ENCODE measurements around the gene C5orf22. TPM values are rescaled to one million over a fixed set of nuclear protein-coding genes. Genes with fewer than 3 reads are reported as not detected.
"Not testable (repeated sequence)": the region's sequence is repeated elsewhere in the genome, so short reads cannot be mapped to it uniquely, and the experiment has no call there.

C5orf22 gene
- total RNA-seq (2014; rRNA removed; shearing (Covaris generic)) = 30.6 and 41.4 TPM in 2 replicates

DNA sequence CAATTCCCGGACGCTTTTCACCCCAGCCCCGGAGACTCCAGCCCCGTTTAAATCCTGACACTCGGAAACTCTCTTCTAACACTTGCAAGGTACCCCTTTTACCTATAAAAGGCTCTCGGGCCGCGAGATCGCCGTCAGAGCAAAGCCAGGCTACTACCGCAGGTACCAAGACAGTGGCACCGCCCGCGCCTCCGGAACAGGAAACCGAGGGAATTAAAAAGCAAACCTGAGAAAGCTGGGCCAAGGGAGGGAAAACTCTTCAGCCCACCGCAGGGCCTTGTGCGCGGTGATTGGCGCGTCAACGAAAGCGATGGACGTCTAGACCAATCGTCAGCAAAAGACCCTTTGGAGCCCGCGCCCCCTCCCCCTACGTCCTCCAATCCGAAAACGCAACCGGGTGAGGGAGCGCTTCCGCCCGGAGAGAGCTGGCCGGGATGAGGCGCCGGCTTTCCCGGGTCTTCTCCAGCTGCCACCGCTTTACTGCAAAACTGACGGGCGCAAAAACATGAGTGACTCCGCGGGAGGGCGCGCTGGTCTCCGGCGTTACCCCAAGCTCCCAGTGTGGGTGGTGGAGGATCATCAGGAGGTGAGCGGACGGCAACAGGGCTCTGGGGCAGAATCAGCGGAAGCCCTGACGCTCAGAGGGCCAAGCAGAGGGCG is at the start of gene C5orf22, which contains the start of gene DROSHA:
Gene C5orf22, plus strand, starts transcription at position 414 of the 660 bp plus-strand sequence. Its CDS starts 92 bp downstream, at position 506.
Gene DROSHA, minus strand, starts transcription at position 206 of the 660 bp plus-strand sequence. CDS start 3,034 bp downstream, outside the sequence.
- DNase-seq (ENCODE audit: low spot score) = peak; percentile 96

DNA sequence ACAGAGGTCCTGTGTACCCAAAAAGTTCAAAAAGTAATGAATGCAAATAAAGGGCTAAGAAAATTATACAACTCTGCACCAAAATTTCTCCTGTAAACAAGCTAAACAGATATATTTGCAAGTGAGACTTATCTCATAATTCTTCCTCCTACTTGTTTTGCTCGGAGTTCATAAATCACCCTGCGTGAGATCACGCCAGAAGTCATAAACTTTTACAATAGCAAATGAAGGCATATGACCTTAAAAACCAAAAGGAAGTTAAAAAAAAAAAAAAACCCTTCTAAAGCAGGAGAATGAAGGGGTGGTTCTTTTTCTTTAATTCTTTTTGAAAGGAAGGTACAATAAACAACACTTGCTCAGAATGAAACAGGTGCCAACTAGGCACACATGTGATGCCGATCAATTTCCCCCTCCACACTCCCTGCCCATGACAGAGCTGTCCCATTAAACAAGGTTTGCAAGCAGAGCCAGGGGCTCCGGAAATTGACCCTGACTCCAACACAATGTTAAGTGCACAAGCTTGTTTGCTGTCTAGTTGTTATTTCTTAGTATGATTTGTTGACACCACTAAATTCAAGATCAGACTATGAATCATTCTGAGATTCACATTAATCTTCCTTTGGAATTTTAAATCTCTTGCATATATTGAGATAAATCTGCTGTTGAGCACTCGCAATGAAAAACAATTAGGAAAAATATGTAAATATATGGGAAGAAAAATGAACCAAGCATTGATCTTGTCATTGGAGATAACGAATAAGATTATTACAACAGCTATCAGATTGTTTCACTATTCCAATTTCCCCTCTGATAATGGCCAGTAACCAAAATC is 46.5 kb upstream of the C5orf22 start:
- DNase-seq (ENCODE audit: low spot score) = no peak

DNA sequence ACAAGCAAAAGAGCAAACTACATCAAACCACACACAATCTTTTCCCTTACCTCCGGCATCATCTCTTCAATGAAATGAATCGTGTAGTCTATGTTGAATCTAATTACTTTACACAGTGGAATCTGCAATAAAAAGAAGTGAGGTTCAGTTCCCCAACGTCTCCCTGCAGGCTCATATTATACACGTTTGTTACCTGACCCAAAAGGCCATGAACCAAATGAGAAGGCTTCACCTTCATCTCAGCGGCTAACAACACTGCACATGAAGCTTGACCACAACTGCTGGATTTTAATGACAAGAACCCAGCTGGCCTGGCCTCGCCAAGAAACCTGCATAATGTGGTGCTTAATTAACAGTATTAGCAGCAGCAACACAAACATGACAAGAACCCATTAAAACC is 45.7 kb upstream of the C5orf22 start:
- DNase-seq (ENCODE audit: low spot score) = no peak

DNA sequence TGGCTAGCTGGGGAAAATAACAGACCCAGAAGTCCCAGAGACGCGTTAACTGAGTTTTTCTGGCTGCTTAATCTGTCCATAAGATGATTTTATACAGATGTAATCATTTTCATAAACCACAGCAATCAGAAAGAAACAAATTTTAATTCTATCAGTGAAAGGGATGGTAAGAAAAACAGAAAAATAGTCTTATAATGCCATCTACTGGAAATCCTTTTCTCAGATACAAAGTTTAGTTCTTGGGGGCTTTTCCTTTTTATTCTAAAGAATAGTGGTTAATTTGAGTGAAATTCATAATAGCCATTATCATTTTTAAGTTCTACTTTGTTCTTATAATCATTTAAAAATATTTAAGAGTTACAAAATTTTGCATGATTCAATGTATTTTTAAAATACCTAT is 44.6 kb upstream of the C5orf22 start:
- no peak for DNase-seq (ENCODE audit: low spot score)

DNA sequence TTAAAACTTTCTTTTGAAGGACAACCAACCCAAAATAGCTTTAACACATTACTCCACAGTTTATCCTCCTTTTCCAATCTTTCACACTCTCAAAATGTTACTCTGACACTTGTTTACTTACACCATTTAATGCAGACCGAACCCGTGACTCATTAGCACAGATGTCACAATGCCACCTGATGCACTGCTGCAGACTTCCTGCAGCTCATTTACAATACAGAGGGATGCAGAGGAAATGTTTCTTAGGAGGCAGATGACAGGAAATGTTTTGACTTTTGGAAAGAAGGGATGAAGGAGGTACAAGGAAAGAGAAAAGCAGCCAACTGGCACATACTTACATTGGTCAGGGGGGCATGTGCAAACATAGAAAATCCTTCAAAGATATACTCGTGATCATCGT is 39.2 kb upstream of the C5orf22 start:
- no peak for DNase-seq (ENCODE audit: low spot score)

DNA sequence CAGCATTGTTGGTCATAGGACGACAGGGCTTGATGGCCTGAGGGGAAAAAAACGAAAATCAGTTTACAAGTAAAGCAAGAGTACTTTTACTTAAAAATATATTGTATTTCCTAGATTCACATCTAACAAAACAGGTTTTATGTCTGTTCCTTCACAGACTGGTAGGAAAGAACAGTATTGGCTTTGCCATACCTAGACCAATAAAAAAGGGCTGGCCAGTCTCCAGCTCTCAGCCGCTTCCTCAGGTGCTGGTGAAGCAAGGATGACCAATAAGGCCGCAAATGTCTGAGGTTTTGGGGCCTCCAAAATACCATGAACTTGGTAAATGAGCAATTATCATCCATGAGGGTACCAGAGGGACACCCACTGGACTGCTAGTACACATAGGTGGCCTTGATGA is 36.8 kb upstream of the C5orf22 start:
- no peak for DNase-seq (ENCODE audit: low spot score)

DNA sequence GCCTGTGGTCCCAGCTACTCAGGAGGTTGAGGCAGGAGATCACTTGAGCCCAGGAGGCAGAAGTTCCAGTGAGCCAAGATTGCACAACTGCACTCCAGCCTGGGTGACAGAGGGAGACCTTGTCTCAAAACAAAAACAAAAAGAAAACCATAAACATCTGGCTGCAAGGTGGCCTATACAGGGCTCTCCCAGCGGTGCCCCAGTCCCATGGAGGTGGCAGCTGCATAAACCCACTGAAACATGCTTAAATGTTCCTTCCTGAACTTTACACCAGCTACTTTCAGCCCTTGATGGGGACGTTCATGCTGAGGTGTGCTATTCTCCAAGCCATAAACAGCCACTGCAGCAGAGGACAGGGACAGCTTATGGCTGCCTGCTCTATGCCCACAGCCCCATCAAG is 35.8 kb upstream of the C5orf22 start:
- no peak for DNase-seq (ENCODE audit: low spot score)

DNA sequence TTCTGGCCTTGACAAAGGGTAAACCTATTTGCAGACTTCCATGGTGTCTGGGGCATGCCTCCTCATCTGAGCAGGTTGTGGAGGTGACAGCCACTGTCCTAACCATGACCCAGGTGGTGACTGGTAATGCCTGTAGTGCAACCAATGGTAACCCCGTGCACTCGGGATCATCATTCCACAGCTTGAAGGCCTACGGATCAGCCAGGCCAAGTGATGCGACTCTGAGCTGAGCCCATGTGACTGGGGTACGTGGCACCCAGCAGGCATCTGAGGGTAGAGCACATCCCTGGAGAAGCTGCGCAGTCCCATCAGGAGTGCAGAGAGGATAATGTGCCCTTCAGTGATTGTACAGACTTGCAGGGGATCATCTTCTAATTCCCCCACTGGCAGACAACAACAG is 35.2 kb upstream of the C5orf22 start:
- DNase-seq (ENCODE audit: low spot score) = no peak

DNA sequence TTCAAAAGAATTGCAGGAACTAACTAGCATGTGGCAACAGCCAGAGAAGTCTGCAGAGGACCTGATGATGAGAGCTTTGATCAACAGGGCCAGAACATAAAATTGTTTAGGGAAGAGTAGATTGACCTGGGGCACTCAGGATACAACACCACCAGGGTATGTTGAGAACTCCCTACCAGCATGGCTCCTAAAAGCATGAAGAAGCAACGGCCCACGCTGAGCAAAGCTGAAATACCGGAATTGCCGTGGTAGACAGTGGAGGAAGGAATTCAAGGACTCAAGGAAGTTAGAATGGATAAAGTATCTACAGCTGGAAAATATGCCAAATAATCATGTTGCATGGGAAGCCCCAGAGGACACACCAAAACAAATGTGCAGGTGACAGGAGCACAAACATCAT is 31.8 kb upstream of the C5orf22 start:
- DNase-seq (ENCODE audit: low spot score) = no peak

DNA sequence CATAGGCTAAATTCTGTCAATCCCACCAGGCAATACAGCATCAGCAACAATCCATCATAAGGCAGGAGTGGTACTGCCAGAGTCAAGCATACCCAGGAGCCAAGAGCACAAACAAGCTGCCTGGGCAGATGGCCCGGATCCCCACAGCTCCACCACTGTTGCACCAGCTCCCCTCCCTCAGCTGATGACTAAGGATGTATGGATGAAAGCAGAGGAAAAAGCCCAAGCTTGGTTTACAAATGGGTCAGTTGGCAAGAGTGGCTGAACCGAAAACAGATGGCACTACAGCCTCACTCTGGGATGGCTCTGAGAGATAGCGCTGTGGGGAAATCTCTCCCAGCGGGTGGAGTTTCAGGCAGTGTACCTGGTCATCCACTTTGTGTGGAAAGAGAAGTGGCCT is 29.6 kb upstream of the C5orf22 start:
- DNase-seq (ENCODE audit: low spot score) = no peak

DNA sequence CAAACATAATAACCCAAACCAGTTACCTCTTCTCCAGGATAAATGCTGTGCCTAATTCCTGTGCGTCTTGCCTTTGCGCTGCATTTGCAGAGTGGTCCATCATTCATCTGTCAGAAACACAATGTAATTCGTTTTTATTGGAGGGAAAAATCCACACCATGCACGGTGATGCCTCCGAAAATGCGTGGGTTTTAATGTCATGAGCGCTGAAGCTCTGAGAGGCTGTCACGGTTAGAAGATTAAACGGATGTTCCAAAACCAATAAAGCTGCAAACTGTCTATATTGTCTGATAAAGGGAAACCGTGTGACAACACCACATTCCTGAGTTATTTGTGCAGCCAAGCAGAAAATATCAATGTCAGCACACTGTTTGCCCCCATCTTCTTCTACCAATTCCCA is 27.6 kb upstream of the C5orf22 start:
- no peak for DNase-seq (ENCODE audit: low spot score)

DNA sequence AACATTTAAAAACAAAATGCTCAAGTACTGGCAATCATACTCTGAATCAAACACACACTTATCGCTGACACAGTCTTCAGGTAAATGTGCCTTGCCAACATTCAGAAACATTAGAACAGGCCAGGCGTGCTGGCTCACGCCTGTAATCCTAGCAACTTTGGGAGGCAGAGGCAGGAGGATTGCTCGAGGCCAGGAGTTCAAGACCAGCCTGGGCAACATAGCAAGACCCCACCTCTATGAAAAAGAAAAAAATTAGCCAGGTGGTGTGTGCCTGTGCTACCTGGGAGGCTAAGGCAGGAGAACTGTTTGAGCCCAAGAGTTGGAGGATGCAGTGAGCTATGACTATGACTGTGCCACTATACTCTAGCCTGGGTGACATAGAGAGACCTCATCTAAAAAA is 20.8 kb upstream of the C5orf22 start:
- DNase-seq (ENCODE audit: low spot score) = no peak

DNA sequence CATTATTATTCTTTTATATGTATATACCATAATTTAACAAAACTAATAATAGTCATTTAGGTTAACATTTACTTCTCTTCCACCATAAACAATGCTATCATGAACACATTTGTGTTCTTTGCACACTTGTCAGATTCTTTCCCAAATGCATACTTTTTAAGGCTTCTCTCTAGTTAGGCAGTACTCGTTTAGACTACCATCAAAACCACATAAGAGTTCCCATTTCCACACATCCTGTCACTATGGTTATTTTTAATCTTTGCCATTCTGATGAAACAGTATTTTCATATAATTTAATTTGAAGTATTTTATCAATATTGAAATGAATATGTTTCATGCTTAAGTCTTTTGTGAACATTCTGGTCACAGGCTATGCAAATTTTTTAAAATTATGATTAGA is 15.3 kb upstream of the C5orf22 start:
- no peak for DNase-seq (ENCODE audit: low spot score)

DNA sequence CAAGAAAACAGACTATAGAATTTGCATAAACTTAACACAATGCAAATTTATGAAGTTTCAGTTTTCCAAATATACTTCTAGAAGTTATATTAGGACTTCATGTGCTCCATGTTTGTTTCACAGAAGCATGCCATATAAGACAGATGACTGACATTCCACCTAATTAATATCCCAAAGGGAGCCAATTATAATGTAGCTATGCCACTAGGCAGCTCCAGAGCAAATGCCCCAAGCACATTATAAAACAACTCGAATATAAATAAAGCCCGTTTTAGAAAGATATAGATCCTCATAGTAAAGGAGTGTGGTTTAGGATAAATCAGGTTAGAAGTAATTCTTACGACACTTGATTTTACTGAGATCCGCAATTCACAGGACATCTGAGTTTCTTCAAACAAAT is 9.1 kb upstream of the C5orf22 start:
- no peak for DNase-seq (ENCODE audit: low spot score)

DNA sequence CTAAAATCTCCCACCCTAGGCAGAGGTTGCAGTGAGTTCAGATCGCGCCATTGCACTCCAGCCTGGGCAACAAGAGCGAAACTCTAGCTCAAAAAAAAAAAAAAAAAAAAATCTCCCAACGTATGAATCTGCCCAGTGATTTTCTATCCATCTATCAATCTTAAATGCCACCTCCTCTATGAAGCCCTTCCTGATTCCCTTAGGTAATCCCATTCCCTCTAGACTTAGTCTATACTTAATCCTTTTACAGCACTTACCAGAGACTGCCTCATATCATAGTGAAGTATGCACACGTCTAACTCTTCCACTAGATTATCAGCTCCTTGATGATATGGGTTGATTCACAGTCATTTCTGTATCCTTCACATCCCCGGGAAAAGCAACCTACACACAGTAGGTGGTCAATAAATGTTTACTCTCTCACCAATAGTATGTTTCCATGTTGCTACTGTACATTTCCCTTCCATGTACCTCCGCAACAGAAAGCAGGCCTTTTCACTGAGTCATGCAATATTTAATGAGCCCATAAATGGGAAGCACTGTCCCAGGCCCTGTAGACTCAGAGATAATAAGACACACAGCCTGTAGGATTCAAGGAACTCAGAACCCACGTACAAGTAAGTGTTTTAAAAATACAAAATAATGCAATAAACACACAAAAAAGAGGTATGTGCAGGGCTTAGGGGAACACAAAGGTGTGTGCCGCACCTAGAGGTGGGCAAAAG is 1.4 kb upstream of the C5orf22 start:
- DNase-seq (ENCODE audit: low spot score) = no peak

DNA sequence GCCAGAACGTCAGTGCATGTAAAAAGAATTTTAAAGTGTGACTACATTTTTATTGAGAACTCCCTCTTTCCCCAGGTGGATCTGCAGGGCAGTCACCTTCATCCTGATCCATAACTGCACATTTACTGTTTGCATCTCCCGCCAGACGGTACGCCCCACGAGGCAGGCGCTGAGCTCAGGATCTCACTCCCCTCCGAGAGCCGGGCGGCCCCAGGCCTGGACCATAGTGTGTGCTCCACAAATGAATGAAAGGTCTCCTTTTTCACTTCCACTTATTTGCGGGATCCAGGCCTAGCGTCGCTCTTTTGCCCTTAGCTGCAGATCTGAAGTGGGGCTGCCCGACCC is 586 bp upstream of the C5orf22 start:
- peak; percentile 27 for DNase-seq (ENCODE audit: low spot score)

DNA sequence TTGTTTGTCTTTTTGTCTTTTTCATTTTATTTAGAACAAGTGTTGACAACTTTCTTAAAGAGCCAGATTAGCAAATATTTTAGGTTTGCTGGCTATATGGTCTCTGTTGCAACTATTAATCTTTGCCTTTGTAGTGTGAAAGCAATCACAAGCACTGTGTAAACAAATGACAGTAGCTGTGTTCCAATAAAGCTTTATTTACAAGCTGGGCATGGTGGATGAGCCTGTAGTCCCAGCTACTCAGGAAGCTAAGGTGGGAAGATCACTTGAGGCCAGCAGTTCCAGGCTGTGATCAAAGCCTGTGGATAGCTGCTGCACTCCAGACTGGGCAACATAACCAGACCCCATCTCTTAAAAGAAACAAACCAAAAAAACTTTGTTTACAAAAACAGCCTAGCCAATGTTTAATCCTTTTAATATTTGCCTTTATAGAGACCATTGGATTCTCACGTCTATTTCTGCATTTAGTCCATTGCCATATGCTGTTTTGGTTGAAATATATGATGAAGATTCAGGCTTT is 2.5 kb downstream of the C5orf22 start:
- no peak for DNase-seq (ENCODE audit: low spot score)

DNA sequence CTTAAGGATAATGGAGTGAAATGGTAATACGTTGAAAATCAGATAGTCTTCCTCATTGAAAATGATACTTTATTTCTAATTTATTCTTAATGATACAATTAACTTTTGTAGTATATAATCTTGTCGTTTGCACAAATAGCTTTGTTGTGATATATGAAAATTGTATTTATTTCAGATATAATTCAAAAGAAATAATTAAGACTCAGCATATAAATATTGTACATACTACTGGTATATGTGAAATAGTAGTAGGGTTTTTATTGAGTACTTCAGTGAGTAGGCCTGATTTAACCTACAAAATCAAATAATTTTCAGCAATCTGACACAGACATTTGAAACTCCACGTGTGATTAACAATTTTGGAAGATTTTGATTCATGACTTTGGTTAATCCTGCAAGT is 4.8 kb downstream of the C5orf22 start:
- no peak for DNase-seq (ENCODE audit: low spot score)

DNA sequence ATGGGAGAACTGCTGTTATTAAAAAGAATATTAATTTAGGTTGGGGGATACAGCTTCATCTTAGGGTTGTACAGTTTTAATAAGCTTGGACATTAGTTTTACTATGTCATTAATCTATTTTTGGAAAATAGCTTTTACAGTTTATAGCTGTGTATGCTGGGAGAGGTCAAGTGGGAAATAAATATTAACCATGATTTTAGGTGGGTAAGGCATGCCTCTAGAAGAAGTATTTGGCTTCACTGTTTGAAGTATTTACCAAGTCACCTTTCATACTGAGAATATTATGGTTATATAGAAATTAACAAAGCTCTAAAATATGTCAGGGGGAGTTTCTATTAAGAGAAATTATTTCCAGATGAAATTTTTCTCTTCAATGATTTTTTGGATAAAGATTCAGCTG is 5.2 kb downstream of the C5orf22 start:
- DNase-seq (ENCODE audit: low spot score) = no peak

DNA sequence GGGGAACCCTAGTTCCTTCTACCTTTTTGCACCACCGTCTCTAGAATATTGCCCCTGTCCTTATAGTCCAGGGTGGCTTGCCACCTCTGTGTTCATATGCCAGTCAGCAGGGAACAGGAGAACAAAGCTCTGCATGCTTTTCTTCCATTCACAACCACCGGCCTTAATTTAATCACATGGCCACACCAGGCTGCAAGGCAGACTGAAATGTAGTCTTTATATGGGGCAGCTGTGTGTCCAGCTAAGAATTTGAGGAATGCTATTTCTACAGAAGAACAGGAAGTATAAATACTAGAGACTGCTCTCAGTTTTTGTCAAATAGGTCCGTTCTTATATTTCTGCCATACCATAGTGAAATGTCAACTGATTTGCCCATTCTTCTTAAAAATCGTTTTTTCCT is 5.8 kb downstream of the C5orf22 start:
- DNase-seq (ENCODE audit: low spot score) = no peak

DNA sequence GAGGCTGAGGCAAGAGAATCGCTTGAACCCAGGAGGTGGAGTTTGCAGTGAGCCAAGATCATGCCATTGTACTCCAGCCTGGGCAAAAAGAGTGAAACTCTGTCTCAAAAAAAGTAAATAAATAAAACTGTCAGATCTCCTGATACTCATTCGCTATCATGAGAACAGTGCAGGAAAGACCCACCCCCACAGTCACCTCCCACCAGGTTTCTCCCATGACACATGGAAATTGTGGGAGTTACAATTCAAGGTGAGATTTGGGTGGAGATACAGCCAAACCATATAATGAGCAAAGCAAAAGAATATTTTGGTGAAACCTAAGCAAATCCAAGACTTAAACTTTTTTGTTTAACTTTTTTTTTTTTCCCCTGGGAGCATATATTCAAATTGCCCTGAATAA is 17.0 kb downstream of the C5orf22 start:
- not testable (repeated sequence) for DNase-seq (ENCODE audit: low spot score)

DNA sequence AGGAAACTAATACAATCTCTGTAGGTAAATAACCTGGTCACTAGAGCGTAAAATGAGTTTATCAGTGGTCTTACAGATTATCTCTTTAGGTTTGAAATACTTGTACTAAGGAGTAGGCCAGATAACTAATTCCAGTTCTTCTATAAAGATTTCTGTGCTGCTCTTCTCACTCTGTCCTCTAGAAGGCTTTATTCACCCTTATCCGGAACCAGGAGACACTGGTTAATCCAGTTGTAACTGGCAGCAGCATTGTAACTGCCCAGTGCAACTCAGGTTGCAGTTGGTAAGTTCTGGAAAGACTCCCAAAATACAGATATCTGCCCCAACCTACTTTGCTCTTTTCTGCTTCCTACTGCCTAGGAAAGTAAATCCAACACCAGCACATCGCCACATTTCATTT is 19.8 kb downstream of the C5orf22 start:
- no peak for DNase-seq (ENCODE audit: low spot score)
